Muscle layer of colon (tissue), 2 donors: ENCODE results near the gene CRYBB3.
"Not testable (repeated sequence)": the region's sequence is repeated elsewhere in the genome, so short reads cannot be mapped to it uniquely, and the experiment has no call there.

Source experiments
- H3K27ac ChIP-seq: one replicate; pipeline ENCODE4 v1.7.0; 2013; ENCODE audit warnings: low read depth, mild to moderate bottlenecking, low read length, moderate library complexity
- H3K27me3 ChIP-seq, 2 donors: one replicate each; pipeline ENCODE4 v1.7.0; 2013; ENCODE audit warnings: low read length in 2 of 2, mild to moderate bottlenecking in 2 of 2; ENCODE audit not compliant: insufficient read depth in 2 of 2, control insufficient read depth in 1 of 2
- H3K36me3 ChIP-seq: one replicate; pipeline ENCODE4 v1.7.0; 2013; ENCODE audit warnings: mild to moderate bottlenecking, low read length; ENCODE audit not compliant: insufficient read depth
- H3K4me1 ChIP-seq: one replicate; pipeline ENCODE4 v1.7.0; 2013; ENCODE audit warnings: mild to moderate bottlenecking, low read length; ENCODE audit not compliant: insufficient read depth
- H3K4me3 ChIP-seq, 2 donors: one replicate each; pipeline ENCODE4 v1.7.0; 2013; ENCODE audit warnings: low read length in 2 of 2, low read depth in 1 of 2, mild to moderate bottlenecking in 1 of 2, moderate library complexity in 1 of 2
- H3K9ac ChIP-seq: one replicate; pipeline ENCODE4 v1.7.0; 2013; ENCODE audit warnings: low read length
- H3K9me3 ChIP-seq: one replicate; pipeline ENCODE4 v1.7.0; 2013; ENCODE audit warnings: mild to moderate bottlenecking, low read length
- donor health status: abdominal sarcoma.
- donor health status: Adenocarcinoma of cecum.

Gene CRYBB3

DNA sequence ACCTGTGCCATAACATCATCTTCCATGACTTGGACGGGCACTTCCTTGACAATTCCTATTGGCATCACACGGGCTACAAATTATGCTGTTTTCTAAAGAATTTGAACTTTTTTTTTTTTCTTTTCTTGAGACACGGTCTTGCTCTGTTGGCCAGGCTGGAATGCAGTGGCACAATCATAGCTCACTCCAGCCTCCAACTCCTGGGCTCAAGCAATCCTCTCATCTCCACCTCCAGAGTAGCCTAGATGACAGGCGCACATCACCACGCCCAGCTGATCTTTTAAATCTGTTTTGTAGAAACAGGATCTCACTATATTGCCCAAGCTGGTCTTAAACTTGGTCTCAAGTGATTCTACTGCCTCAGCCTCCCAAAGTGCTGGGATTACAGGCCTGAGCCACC, 3.3 kb upstream of the CRYBB3 start:
- H3K4me3 ChIP-seq = no peak overlapping the region
- no peak overlapping the region for H3K9ac ChIP-seq
- H3K9me3 ChIP-seq = no peaks in the 10 kb centered on the region
- H3K4me1 ChIP-seq = no peaks in the 10 kb centered on the region
- no peak overlapping the region for H3K27ac ChIP-seq
- no peaks in the 10 kb centered on the region for H3K36me3 ChIP-seq
- no peaks in the 10 kb centered on the region for H3K27me3 ChIP-seq

DNA sequence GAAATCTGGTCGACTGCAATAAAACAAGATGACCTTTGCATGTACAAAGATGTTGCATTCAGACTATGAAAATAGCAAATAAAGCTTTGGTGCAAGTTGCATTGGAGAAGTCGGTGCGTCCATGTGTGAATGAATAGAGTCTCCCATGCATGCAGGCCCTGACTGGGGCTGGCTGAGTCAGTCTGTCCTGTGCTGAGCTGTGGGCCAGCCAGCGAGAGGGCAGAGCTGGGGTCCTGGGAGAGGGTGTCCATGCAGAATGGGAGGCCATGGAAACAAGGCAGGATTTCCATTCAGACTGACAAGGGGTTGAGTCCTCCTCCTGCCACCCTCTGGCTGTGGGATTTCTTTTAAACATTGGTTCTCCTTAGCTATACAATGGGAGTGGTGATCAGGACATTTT, 2.3 kb upstream of the CRYBB3 start:
- no peak overlapping the region for H3K27ac ChIP-seq
- H3K36me3 ChIP-seq = no peaks in the 10 kb centered on the region
- H3K9me3 ChIP-seq = no peaks in the 10 kb centered on the region
- no peak overlapping the region for H3K4me3 ChIP-seq
- H3K9ac ChIP-seq = no peak overlapping the region
- no peaks in the 10 kb centered on the region for H3K27me3 ChIP-seq
- no peaks in the 10 kb centered on the region for H3K4me1 ChIP-seq

DNA sequence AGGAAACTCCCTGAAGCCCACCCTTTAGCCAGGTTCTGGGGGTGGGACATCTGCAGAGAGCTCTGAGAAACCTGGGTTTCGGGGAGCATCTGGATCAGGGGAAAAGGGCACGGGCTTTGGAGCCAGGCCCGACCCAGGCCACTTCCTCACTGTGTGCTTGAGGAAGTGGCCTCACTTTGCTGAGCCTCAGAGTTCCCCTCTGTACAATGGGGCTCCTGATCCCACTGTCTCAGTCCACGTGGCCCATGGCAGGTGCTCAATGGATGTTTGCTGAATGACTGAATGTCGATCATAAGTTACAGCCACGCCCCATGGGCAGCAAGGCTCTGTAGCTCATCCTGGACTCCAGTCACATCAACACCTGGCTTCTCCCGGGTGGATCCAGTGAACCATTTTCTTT, 1.3 kb downstream of the CRYBB3 start:
- no peak overlapping the region for H3K9ac ChIP-seq
- no peak overlapping the region for H3K27ac ChIP-seq
- H3K27me3 ChIP-seq = no peaks in the 10 kb centered on the region
- no peak overlapping the region for H3K4me3 ChIP-seq
- H3K4me1 ChIP-seq = no peaks in the 10 kb centered on the region
- no peaks in the 10 kb centered on the region for H3K36me3 ChIP-seq
- H3K9me3 ChIP-seq = no peaks in the 10 kb centered on the region

DNA sequence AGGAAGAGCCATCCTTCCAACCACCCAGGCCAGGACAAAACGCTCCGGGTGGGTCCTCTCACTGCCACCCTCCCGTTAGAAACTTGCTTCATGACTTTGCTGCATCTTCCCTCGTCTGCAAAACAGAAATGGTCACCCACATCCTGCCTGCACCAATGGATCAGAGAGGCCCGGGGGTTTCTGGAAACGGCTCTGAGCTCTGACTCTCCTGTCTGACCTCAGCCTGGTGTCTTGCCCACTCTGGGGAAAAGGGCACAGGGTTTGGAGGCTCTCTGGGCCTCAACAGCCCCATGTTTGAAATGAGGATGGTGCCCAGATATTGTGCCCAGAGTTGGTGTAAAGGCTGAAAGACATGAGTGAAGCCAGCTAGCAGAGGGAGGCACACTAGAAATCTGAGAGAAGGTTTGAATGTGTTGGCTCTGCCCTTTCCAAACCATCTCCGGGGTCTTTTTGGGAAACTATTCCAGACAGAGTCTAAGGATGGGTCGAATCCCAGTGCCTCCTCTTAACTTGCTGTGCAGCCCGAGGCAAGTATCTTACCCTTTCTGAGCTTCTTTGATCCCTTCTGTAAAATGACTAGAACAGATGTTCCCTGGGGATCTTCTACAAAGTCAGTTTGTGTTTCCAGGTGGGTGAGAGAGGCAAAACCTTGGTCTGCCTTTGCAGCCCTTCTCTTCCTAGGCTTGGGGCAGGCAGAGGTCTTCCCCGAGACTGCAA, 2.1 kb downstream of the CRYBB3 start:
- no peak overlapping the region for H3K27ac ChIP-seq
- no peaks in the 10 kb centered on the region for H3K36me3 ChIP-seq
- H3K9ac ChIP-seq = no peak overlapping the region
- H3K27me3 ChIP-seq = no peaks in the 10 kb centered on the region
- no peak overlapping the region for H3K4me3 ChIP-seq
- no peaks in the 10 kb centered on the region for H3K9me3 ChIP-seq
- no peaks in the 10 kb centered on the region for H3K4me1 ChIP-seq

DNA sequence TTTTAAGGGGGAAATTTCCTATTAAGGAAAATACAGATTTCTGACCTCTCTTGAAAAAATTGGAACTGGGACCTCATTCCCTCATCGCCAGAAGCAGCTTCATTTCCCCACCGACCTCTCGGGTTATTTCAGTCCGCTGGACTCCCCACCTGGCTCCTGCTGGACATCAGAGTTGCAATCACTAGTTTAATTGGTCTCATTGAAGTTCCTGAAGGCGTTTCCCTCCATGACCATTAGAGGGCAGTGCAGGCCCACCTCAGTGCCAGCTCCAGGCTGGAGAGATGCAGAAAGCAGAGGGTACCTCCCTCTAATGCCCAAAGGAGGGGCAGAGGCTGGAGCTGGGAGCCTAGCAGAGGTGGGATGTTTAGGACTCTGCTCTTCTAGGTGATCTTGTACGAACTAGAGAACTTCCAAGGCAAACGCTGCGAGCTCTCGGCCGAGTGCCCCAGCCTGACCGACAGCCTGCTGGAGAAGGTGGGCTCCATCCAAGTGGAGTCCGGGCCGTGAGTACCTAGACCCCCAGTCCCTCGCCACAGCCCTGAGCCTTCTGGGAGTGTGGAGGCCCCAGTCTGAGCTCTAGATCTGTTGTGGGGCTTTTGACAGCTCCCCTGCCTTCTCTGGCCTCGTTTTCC, 2.7 kb downstream of the CRYBB3 start:
- H3K4me3 ChIP-seq = no peak overlapping the region
- H3K9ac ChIP-seq = no peak overlapping the region
- no peak overlapping the region for H3K27ac ChIP-seq

GRCh38 chr22:25203082-25203481, 3.4 kb downstream of the CRYBB3 start:
- Histone ChIP-seq H3K4me3 (no peak overlapping the region), H3K4me1 (no peaks in the 10 kb centered on the region)

More for the DNA sequence above, 2.7 kb downstream of the CRYBB3 start:
- no peaks in the 10 kb centered on the region for H3K36me3 ChIP-seq
- H3K4me1 ChIP-seq = no peaks in the 10 kb centered on the region
- no peaks in the 10 kb centered on the region for H3K9me3 ChIP-seq
- no peaks in the 10 kb centered on the region for H3K27me3 ChIP-seq

GRCh38 chr22:25204547-25204946, 4.9 kb downstream of the CRYBB3 start:
- not testable (repeated sequence) for H3K9me3 ChIP-seq, H3K9ac ChIP-seq, H3K4me3 ChIP-seq, H3K27me3 ChIP-seq, H3K4me1 ChIP-seq, H3K27ac ChIP-seq, H3K36me3 ChIP-seq

More at GRCh38 chr22:25203082-25203481, 3.4 kb downstream of the CRYBB3 start:
- Histone ChIP-seq H3K9me3 (no peaks in the 10 kb centered on the region), H3K36me3 (no peaks in the 10 kb centered on the region), H3K9ac (no peak overlapping the region), H3K27me3 (no peaks in the 10 kb centered on the region), H3K27ac (no peak overlapping the region)

- no peaks in the 10 kb centered on the region for H3K36me3 ChIP-seq
- H3K4me3 ChIP-seq = no peak overlapping the region
- H3K27me3 ChIP-seq = no peaks in the 10 kb centered on the region
These were observed 6.2 kb downstream of the CRYBB3 start for GRCh38 chr22:25205847-25206246.

DNA sequence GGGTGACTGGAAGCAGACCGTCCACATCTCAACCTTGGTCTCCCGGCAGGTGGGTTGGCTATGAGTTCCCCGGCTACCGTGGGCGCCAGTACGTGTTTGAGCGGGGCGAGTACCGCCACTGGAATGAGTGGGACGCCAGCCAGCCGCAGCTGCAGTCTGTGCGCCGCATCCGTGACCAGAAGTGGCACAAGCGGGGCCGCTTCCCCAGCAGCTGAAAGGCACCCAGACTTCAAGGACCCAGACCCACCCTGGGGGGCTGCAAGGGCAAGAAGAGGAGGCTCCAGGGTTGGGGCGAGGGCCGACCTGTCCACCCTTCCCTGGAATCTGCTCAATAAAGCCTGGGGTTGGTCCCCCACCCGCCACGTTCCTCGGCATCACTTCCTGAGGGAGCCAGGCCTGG, 7.3 kb downstream of the CRYBB3 start:
- Histone ChIP-seq H3K4me3 (no peak overlapping the region), H3K27me3 (no peaks in the 10 kb centered on the region), H3K4me1 (no peaks in the 10 kb centered on the region), H3K27ac (no peak overlapping the region), H3K9ac (no peak overlapping the region), H3K9me3 (no peaks in the 10 kb centered on the region), H3K36me3 (no peaks in the 10 kb centered on the region)

More at GRCh38 chr22:25205847-25206246, 6.2 kb downstream of the CRYBB3 start:
- Histone ChIP-seq H3K4me1 (no peaks in the 10 kb centered on the region), H3K27ac (no peak overlapping the region), H3K9me3 (no peaks in the 10 kb centered on the region), H3K9ac (no peak overlapping the region)

- Histone ChIP-seq H3K36me3 (no peaks in the 10 kb centered on the region), H3K9me3 (no peaks in the 10 kb centered on the region), H3K27ac (no peak overlapping the region), H3K9ac (no peak overlapping the region), H3K4me3 (no peak overlapping the region), H3K27me3 (no peaks in the 10 kb centered on the region), H3K4me1 (no peaks in the 10 kb centered on the region)
These were observed 8.0 kb downstream of the CRYBB3 start for GRCh38 chr22:25207553-25208157.

DNA sequence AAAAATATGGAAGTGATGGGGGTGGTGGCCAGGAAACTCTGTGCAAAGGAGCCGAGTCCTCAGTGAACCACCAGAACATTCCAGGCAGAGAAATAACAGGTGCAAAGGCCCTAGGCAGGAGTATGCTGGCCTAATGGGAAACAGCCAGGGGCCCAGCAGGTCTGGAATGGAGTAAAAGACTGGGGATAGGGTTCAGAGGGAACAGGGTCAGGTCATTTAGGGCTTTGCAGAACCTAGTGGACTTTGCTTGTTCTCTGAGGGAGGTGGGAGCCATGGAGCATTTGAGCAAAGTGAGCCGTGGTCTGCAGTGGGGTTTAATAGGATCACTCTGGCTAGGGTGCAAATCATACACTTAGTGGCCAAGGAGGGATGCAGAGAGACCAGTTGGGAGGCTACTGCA, 8.7 kb downstream of the CRYBB3 start:
- no peaks in the 10 kb centered on the region for H3K27me3 ChIP-seq
- H3K9ac ChIP-seq = no peak overlapping the region
- H3K9me3 ChIP-seq = peaks cover under 1% of the 10 kb centered on the region

More for the DNA sequence above, 8.7 kb downstream of the CRYBB3 start:
- Histone ChIP-seq H3K4me1 (no peaks in the 10 kb centered on the region), H3K27ac (no peak overlapping the region), H3K36me3 (no peaks in the 10 kb centered on the region), H3K4me3 (no peak overlapping the region)
